B cell (primary cell): Measurements from ENCODE around the gene SPATA19. TPM values are rescaled to one million over a fixed set of nuclear protein-coding genes. Genes with fewer than 3 reads are reported as not detected.

Source experiments
- ATAC-seq: fragments of 200-7000 bp; cut with Tn5 transposase; one replicate; pipeline ENCODE4 v1.10.0; 2021; ENCODE audit warnings: low read depth, mild to moderate bottlenecking, moderate number of reproducible peaks, moderate library complexity
- CTCF ChIA-PET: fragments of 350-600 bp; sonication (Branson Sonifier 250); formaldehyde crosslinking; loops from one replicate; lab custom pipeline; 2021; ENCODE audit warnings: antibody characterized with exemption, inconsistent platforms; lab: Charles Lee
- POLR2A ChIA-PET: fragments of 350-600 bp; sonication (Branson Sonifier 250); formaldehyde crosslinking; loops from one replicate; lab custom pipeline; 2021; ENCODE audit warnings: antibody characterized with exemption; lab: Charles Lee
- DNase-seq: peaks from one replicate; pipeline ENCODE4 v3.0.0; 2013
- H2AFZ ChIP-seq: 2 replicates; pipeline ENCODE4 v1.6.1; 2012; ENCODE audit warnings: mild to moderate bottlenecking, low read depth, low read length; ENCODE audit not compliant: insufficient read depth, poor library complexity, severe bottlenecking
- H3K27ac ChIP-seq, 2 donors: 1 replicate in 1 of 2; 2 replicates in 1 of 2; pipeline ENCODE4 v1.5.1; 2012 to 2013; ENCODE audit warnings: low read length in 2 of 2, mild to moderate bottlenecking in 2 of 2, moderate library complexity in 1 of 2
- H3K27me3 ChIP-seq, 4 experiments: fragments of 200-600 bp in 1 of 4; sonication (generic) in 1 of 4; replicated peaks in 1 of 4; 1 replicate in 2 of 4; 2 replicates in 2 of 4; pipeline versions ENCODE4 v1.6.1 to v1.7.0; 2013 to 2016; ENCODE audit warnings: low read length in 3 of 4, mild to moderate bottlenecking in 2 of 4, mixed read lengths in 1 of 4, moderate library complexity in 1 of 4; ENCODE audit not compliant: insufficient read depth in 4 of 4, control insufficient read depth in 3 of 4; ENCODE audit errors: control extremely low read depth in 1 of 4
- H3K36me3 ChIP-seq, 2 experiments: replicated peaks in 1 of 2; 1 replicate in 1 of 2; 2 replicates in 1 of 2; pipeline versions ENCODE4 v1.6.1 to v1.7.1; 2013; ENCODE audit warnings: low read length in 1 of 2; ENCODE audit not compliant: insufficient read depth in 2 of 2, control insufficient read depth in 1 of 2; ENCODE audit errors: control extremely low read depth in 1 of 2, extremely low read depth in 1 of 2
- H3K4me1 ChIP-seq, 2 donors: fragments of 200-600 bp in 1 of 2; sonication (generic) in 1 of 2; 1 replicate in 1 of 2; 2 replicates in 1 of 2; pipeline versions ENCODE4 v1.5.1 to v1.6.1; 2013 to 2017; ENCODE audit warnings: low read length in 2 of 2; ENCODE audit not compliant: control insufficient read depth in 2 of 2, insufficient read depth in 2 of 2
- H3K4me2 ChIP-seq: replicated peaks from 2 replicates; pipeline ENCODE3; 2012; ENCODE audit warnings: mild to moderate bottlenecking, low read depth, low read length; ENCODE audit not compliant: poor library complexity, severe bottlenecking
- H3K4me3 ChIP-seq, 5 experiments: fragments of 200-600 bp in 1 of 5; sonication (generic) in 1 of 5; 1 replicate in 3 of 5; 2 replicates in 2 of 5; pipeline versions ENCODE4 v1.5.1 to v1.7.0; 2011 to 2016; ENCODE audit warnings: low read length in 4 of 5, mild to moderate bottlenecking in 4 of 5, low read depth in 2 of 5, control low read depth in 1 of 5, moderate library complexity in 1 of 5; ENCODE audit not compliant: insufficient read depth in 1 of 5; ENCODE audit errors: control extremely low read depth in 1 of 5, extremely low read depth in 1 of 5
- H3K79me2 ChIP-seq: fragments of 200-600 bp; sonication (generic); one replicate; pipeline ENCODE4 v1.6.0; 2016; ENCODE audit warnings: low read length; ENCODE audit not compliant: control insufficient read depth, insufficient read depth
- H3K9ac ChIP-seq: fragments of 200-600 bp; sonication (generic); 2 replicates; pipeline ENCODE4 v1.6.1; 2017; ENCODE audit warnings: mild to moderate bottlenecking, low read length, moderate library complexity
- H3K9me3 ChIP-seq, 3 donors: one replicate each; pipeline versions ENCODE4 v1.6.1 to v1.7.1; 2013; ENCODE audit warnings: low read length in 2 of 3; ENCODE audit not compliant: control insufficient read depth in 2 of 3, insufficient read depth in 1 of 3; ENCODE audit errors: control extremely low read depth in 1 of 3
- H4K20me1 ChIP-seq: 2 replicates; pipeline ENCODE4 v1.6.0; 2012; ENCODE audit warnings: mild to moderate bottlenecking, low read length; ENCODE audit not compliant: insufficient read depth, control insufficient read depth, poor library complexity, severe bottlenecking
- H3K27ac Mint-ChIP-seq: one replicate; pipeline ENCODE4 v1.8.0; 2021; ENCODE audit warnings: mixed read lengths
- H3K27me3 Mint-ChIP-seq: one replicate; pipeline ENCODE4 v1.8.0; 2021; ENCODE audit warnings: mixed read lengths
- H3K4me1 Mint-ChIP-seq: one replicate; pipeline ENCODE4 v1.8.0; 2021; ENCODE audit warnings: mixed read lengths
- H3K4me3 Mint-ChIP-seq: one replicate; pipeline ENCODE4 v1.8.0; 2021; ENCODE audit warnings: mixed read lengths
- H3K9me3 Mint-ChIP-seq: one replicate; pipeline ENCODE4 v1.8.0; 2022; ENCODE audit warnings: mixed read lengths; ENCODE audit not compliant: insufficient read depth
- CTCF ChIP-seq: fragments of 200-600 bp; IDR thresholded peaks from one replicate; pipeline ENCODE4 v1.8.0; 2022; ENCODE audit warnings: antibody characterized with exemption, mild to moderate bottlenecking
- EZH2 ChIP-seq: IDR thresholded peaks from 2 replicates; pipeline ENCODE4 v1.6.1; 2012; ENCODE audit warnings: borderline replicate concordance, low read depth, mild to moderate bottlenecking, moderate library complexity, low read length; ENCODE audit not compliant: insufficient read depth, poor library complexity, severe bottlenecking
- WGBS: methylation state at CpG from one replicate; pipeline ENCODE4 v1.1.5; 2013; ENCODE audit warnings: missing lambda C conversion rate; ENCODE audit not compliant: insufficient coverage; 5-methylcytosine and 5-hydroxymethylcytosine counted together
- intact Hi-C: fragments of 100-400 bp; cut with micrococcal nuclease; formaldehyde crosslinking; loops from one replicate; pipeline ENCODE4 v1.10.0; 2022
- polyA plus RNA-seq: library from polyadenylated mRNA; depleted of rRNA; stranded (reverse); fragments of >200 nt; gene quantifications from 2 replicates; pipeline ENCODE4 v1.2.3, GENCODE V29; 2012
- total RNA-seq, 2 donors: library from RNA; stranded (reverse); fragments of 120-200 nt in 1 of 2; gene quantifications; 1 replicate in 1 of 2; 2 replicates in 1 of 2; pipeline versions ENCODE4 v1.2.3 to v1.2.4, GENCODE V29; 2013 to 2022

The SPATA19 gene
- total and polyA plus RNA-seq, 2 donors (not counting 1 experiment from before 2014, with no cell fraction given) = not detected

GRCh38 chr11:133842730-133843129 is 2.6 kb downstream of the SPATA19 start:
- TF ChIP-seq CTCF (no peak), EZH2 (no peak)
- ATAC-seq (no peak), DNase-seq (no peak)
- no peaks in the 10 kb centered on the region for H3K79me2 ChIP-seq
- H3K9me3 Mint-ChIP-seq = no peaks in the 10 kb centered on the region
- H3K4me1 ChIP-seq = no peaks in the 10 kb centered on the region
- 73% methylated on average over 4 of the region's 5 CpGs for WGBS
- no peak overlapping the region for H3K4me3 ChIP-seq
- H3K4me2 ChIP-seq = no peak overlapping the region
- intact Hi-C loops = no loop called here
- no peak overlapping the region for H3K4me3 Mint-ChIP-seq
- no peak overlapping the region for H3K27ac ChIP-seq
- POLR2A ChIA-PET = no interaction called here
- H3K9ac ChIP-seq = no peak overlapping the region
- no peaks in the 10 kb centered on the region for H3K27me3 ChIP-seq
- CTCF ChIA-PET = no interaction called here
- H3K4me1 Mint-ChIP-seq = no peaks in the 10 kb centered on the region
- peaks cover 0 to 11% (median 0%) of the 10 kb centered on the region in 3 donors for H3K9me3 ChIP-seq
- H4K20me1 ChIP-seq = no peaks in the 10 kb centered on the region
- H3K27me3 Mint-ChIP-seq = no peaks in the 10 kb centered on the region
- no peaks in the 10 kb centered on the region for H3K36me3 ChIP-seq
- no peak overlapping the region for H2AFZ ChIP-seq
- no peak overlapping the region for H3K27ac Mint-ChIP-seq

- Mint-ChIP-seq H3K27me3 (no peaks in the 10 kb centered on the region), H3K4me1 (no peaks in the 10 kb centered on the region), H3K4me3 (no peak overlapping the region), H3K27ac (no peak overlapping the region), H3K9me3 (no peaks in the 10 kb centered on the region)
- ATAC-seq (no peak), DNase-seq (no peak)
- intact Hi-C loops = no loop called here
- no peaks in the 10 kb centered on the region for H4K20me1 ChIP-seq
- H3K4me1 ChIP-seq = no peaks in the 10 kb centered on the region
- H2AFZ ChIP-seq = no peak overlapping the region
- no peak overlapping the region for H3K9ac ChIP-seq
- peaks cover 0 to 14% (median 0%) of the 10 kb centered on the region in 3 donors for H3K9me3 ChIP-seq
- no peak overlapping the region for H3K27ac ChIP-seq
- H3K4me3 ChIP-seq = no peak overlapping the region
- TF ChIP-seq CTCF (no peak), EZH2 (no peak)
- 87% methylated on average over 6 of the region's 7 CpGs for WGBS
- H3K4me2 ChIP-seq = no peak overlapping the region
- H3K27me3 ChIP-seq = no peaks in the 10 kb centered on the region
- H3K79me2 ChIP-seq = no peaks in the 10 kb centered on the region
- no peaks in the 10 kb centered on the region for H3K36me3 ChIP-seq
- ChIA-PET POLR2A (no interaction called here), CTCF (no interaction called here)
Observed at GRCh38 chr11:133842053-133842452, 3.3 kb downstream of the SPATA19 start.
